ENCODE data around the gene FAIM2. TPM values are rescaled to one million over a fixed set of nuclear protein-coding genes. Genes with fewer than 3 reads are reported as not detected.

The FAIM2 gene
- polyA plus RNA-seq, 1 donor from 2014 or later, result 5.3 TPM

- Histone ChIP-seq H3K4me2 (ENCODE audit: low read length) (no peak overlapping the region), H3K36me3 (ENCODE audit: insufficient read depth, low read length) (no peaks in the 10 kb centered on the region), H3K4me3 (ENCODE audit: low read length) (no peak overlapping the region), H3F3A (ENCODE audit: insufficient read depth, low read length, poor library complexity, severe bottlenecking) (no peaks in the 10 kb centered on the region), H3K79me2 (replicated peaks; ENCODE audit: insufficient read depth, low read length) (no peaks in the 10 kb centered on the region), H3K27me3 (ENCODE audit: insufficient read depth, low read depth, low read length) (no peaks in the 10 kb centered on the region), H3K9me2 (ENCODE audit: insufficient read depth, low read length) (no peaks in the 10 kb centered on the region), H3K9me3 (ENCODE audit: low read length) (no peaks in the 10 kb centered on the region), H3K27ac (ENCODE audit: low read length) (no peak overlapping the region), H4K20me1 (ENCODE audit: insufficient read depth) (no peaks in the 10 kb centered on the region), H2AFZ (ENCODE audit: low read depth, low read length) (no peak overlapping the region), H3K9ac (ENCODE audit: low read length) (no peak overlapping the region)
- TF ChIP-seq MXI1 (conservative IDR thresholded peaks at IDR 0.05; ENCODE audit: poor library complexity, severe bottlenecking) (no peak), TAF1 (IDR thresholded peaks at IDR 0.05; ENCODE audit: low read depth) (no peak), POLR2AphosphoS5 (IDR thresholded peaks at IDR 0.05) (no peak), SMC3 (conservative IDR thresholded peaks at IDR 0.05; ENCODE audit: poor library complexity) (no peak), RAD21 (conservative IDR thresholded peaks at IDR 0.05) (no peak), EZH2 (IDR thresholded peaks at IDR 0.05; ENCODE audit: borderline replicate concordance, insufficient read depth, low read length, poor library complexity, severe bottlenecking) (no peak), REST (IDR thresholded peaks at IDR 0.05; ENCODE audit: borderline replicate concordance) (no peak), CTCF (IDR thresholded peaks at IDR 0.05; ENCODE audit: poor library complexity, severe bottlenecking) (no peak), EP300 (conservative IDR thresholded peaks at IDR 0.05; ENCODE audit: poor library complexity, severe bottlenecking) (no peak)
Observed at GRCh38 chr12:49923035-49923644, 19.4 kb upstream of the FAIM2 start.

GRCh38 chr12:49922349-49923034 is 18.8 kb upstream of the FAIM2 start:
- H4K20me1 ChIP-seq (ENCODE audit: insufficient read depth), result no peaks in the 10 kb centered on the region
- no peak for TF ChIP-seq EP300 (conservative IDR thresholded peaks at IDR 0.05; ENCODE audit: poor library complexity, severe bottlenecking)
- no peak for TF ChIP-seq RAD21 (conservative IDR thresholded peaks at IDR 0.05)
- no peak for TF ChIP-seq EZH2 (IDR thresholded peaks at IDR 0.05; ENCODE audit: borderline replicate concordance, insufficient read depth, low read length, poor library complexity, severe bottlenecking)

More at GRCh38 chr12:49922349-49923034, 18.8 kb upstream of the FAIM2 start:
- no peak overlapping the region for H3K9ac ChIP-seq (ENCODE audit: low read length)
- H3K4me2 ChIP-seq (ENCODE audit: low read length), result no peak overlapping the region
- H3K4me3 ChIP-seq (ENCODE audit: low read length), result no peak overlapping the region
- no peaks in the 10 kb centered on the region for H3F3A ChIP-seq (ENCODE audit: insufficient read depth, low read length, poor library complexity, severe bottlenecking)
- H3K36me3 ChIP-seq (ENCODE audit: insufficient read depth, low read length), result no peaks in the 10 kb centered on the region
- no peaks in the 10 kb centered on the region for H3K27me3 ChIP-seq (ENCODE audit: insufficient read depth, low read depth, low read length)
- no peaks in the 10 kb centered on the region for H3K79me2 ChIP-seq (replicated peaks; ENCODE audit: insufficient read depth, low read length)
- no peaks in the 10 kb centered on the region for H3K9me3 ChIP-seq (ENCODE audit: low read length)
- H3K9me2 ChIP-seq (ENCODE audit: insufficient read depth, low read length), result no peaks in the 10 kb centered on the region
- H2AFZ ChIP-seq (ENCODE audit: low read depth, low read length), result no peak overlapping the region
- no peak overlapping the region for H3K27ac ChIP-seq (ENCODE audit: low read length)

Data from neural cell (in vitro differentiated cells).